ENCODE results near the gene GMPPA.

- TF ChIP-seq ZNF274 (IDR thresholded peaks at IDR 0.05; ENCODE audit: low read depth, low read length) (no peak), YY1 (IDR thresholded peaks at IDR 0.05; ENCODE audit: insufficient read depth, insufficient read length) (no peak)
Measured at GRCh38 chr2:219484343-219485200, 14.1 kb upstream of the GMPPA start.
